B cell (primary cell): ENCODE results near the gene DCTN3. TPM values are rescaled to one million over a fixed set of nuclear protein-coding genes. Genes with fewer than 3 reads are reported as not detected.
A peak's percentile ranks its signal among the peaks of the same experiment; 100 is the strongest.

Source experiments
- ATAC-seq: fragments of 200-7000 bp; cut with Tn5 transposase; one replicate; pipeline ENCODE4 v1.10.0; 2021; ENCODE audit warnings: low read depth, mild to moderate bottlenecking, moderate number of reproducible peaks, moderate library complexity
- CTCF ChIA-PET: fragments of 350-600 bp; sonication (Branson Sonifier 250); formaldehyde crosslinking; loops from one replicate; lab custom pipeline; 2021; ENCODE audit warnings: antibody characterized with exemption, inconsistent platforms; lab: Charles Lee
- POLR2A ChIA-PET: fragments of 350-600 bp; sonication (Branson Sonifier 250); formaldehyde crosslinking; loops from one replicate; lab custom pipeline; 2021; ENCODE audit warnings: antibody characterized with exemption; lab: Charles Lee
- DNase-seq: peaks from one replicate; pipeline ENCODE4 v3.0.0; 2013
- H2AFZ ChIP-seq: 2 replicates; pipeline ENCODE4 v1.6.1; 2012; ENCODE audit warnings: mild to moderate bottlenecking, low read depth, low read length; ENCODE audit not compliant: insufficient read depth, poor library complexity, severe bottlenecking
- H3K27ac ChIP-seq, 2 donors: 1 replicate in 1 of 2; 2 replicates in 1 of 2; pipeline ENCODE4 v1.5.1; 2012 to 2013; ENCODE audit warnings: low read length in 2 of 2, mild to moderate bottlenecking in 2 of 2, moderate library complexity in 1 of 2
- H3K27me3 ChIP-seq, 4 experiments: fragments of 200-600 bp in 1 of 4; sonication (generic) in 1 of 4; replicated peaks in 1 of 4; 1 replicate in 2 of 4; 2 replicates in 2 of 4; pipeline versions ENCODE4 v1.6.1 to v1.7.0; 2013 to 2016; ENCODE audit warnings: low read length in 3 of 4, mild to moderate bottlenecking in 2 of 4, mixed read lengths in 1 of 4, moderate library complexity in 1 of 4; ENCODE audit not compliant: insufficient read depth in 4 of 4, control insufficient read depth in 3 of 4; ENCODE audit errors: control extremely low read depth in 1 of 4
- H3K36me3 ChIP-seq, 2 experiments: replicated peaks in 1 of 2; 1 replicate in 1 of 2; 2 replicates in 1 of 2; pipeline versions ENCODE4 v1.6.1 to v1.7.1; 2013; ENCODE audit warnings: low read length in 1 of 2; ENCODE audit not compliant: insufficient read depth in 2 of 2, control insufficient read depth in 1 of 2; ENCODE audit errors: control extremely low read depth in 1 of 2, extremely low read depth in 1 of 2
- H3K4me1 ChIP-seq, 2 donors: fragments of 200-600 bp in 1 of 2; sonication (generic) in 1 of 2; 1 replicate in 1 of 2; 2 replicates in 1 of 2; pipeline versions ENCODE4 v1.5.1 to v1.6.1; 2013 to 2017; ENCODE audit warnings: low read length in 2 of 2; ENCODE audit not compliant: control insufficient read depth in 2 of 2, insufficient read depth in 2 of 2
- H3K4me2 ChIP-seq: replicated peaks from 2 replicates; pipeline ENCODE3; 2012; ENCODE audit warnings: mild to moderate bottlenecking, low read depth, low read length; ENCODE audit not compliant: poor library complexity, severe bottlenecking
- H3K4me3 ChIP-seq, 5 experiments: fragments of 200-600 bp in 1 of 5; sonication (generic) in 1 of 5; 1 replicate in 3 of 5; 2 replicates in 2 of 5; pipeline versions ENCODE4 v1.5.1 to v1.7.0; 2011 to 2016; ENCODE audit warnings: low read length in 4 of 5, mild to moderate bottlenecking in 4 of 5, low read depth in 2 of 5, control low read depth in 1 of 5, moderate library complexity in 1 of 5; ENCODE audit not compliant: insufficient read depth in 1 of 5; ENCODE audit errors: control extremely low read depth in 1 of 5, extremely low read depth in 1 of 5
- H3K79me2 ChIP-seq: fragments of 200-600 bp; sonication (generic); one replicate; pipeline ENCODE4 v1.6.0; 2016; ENCODE audit warnings: low read length; ENCODE audit not compliant: control insufficient read depth, insufficient read depth
- H3K9ac ChIP-seq: fragments of 200-600 bp; sonication (generic); 2 replicates; pipeline ENCODE4 v1.6.1; 2017; ENCODE audit warnings: mild to moderate bottlenecking, low read length, moderate library complexity
- H3K9me3 ChIP-seq, 3 donors: one replicate each; pipeline versions ENCODE4 v1.6.1 to v1.7.1; 2013; ENCODE audit warnings: low read length in 2 of 3; ENCODE audit not compliant: control insufficient read depth in 2 of 3, insufficient read depth in 1 of 3; ENCODE audit errors: control extremely low read depth in 1 of 3
- H4K20me1 ChIP-seq: 2 replicates; pipeline ENCODE4 v1.6.0; 2012; ENCODE audit warnings: mild to moderate bottlenecking, low read length; ENCODE audit not compliant: insufficient read depth, control insufficient read depth, poor library complexity, severe bottlenecking
- H3K27ac Mint-ChIP-seq: one replicate; pipeline ENCODE4 v1.8.0; 2021; ENCODE audit warnings: mixed read lengths
- H3K27me3 Mint-ChIP-seq: one replicate; pipeline ENCODE4 v1.8.0; 2021; ENCODE audit warnings: mixed read lengths
- H3K4me1 Mint-ChIP-seq: one replicate; pipeline ENCODE4 v1.8.0; 2021; ENCODE audit warnings: mixed read lengths
- H3K4me3 Mint-ChIP-seq: one replicate; pipeline ENCODE4 v1.8.0; 2021; ENCODE audit warnings: mixed read lengths
- H3K9me3 Mint-ChIP-seq: one replicate; pipeline ENCODE4 v1.8.0; 2022; ENCODE audit warnings: mixed read lengths; ENCODE audit not compliant: insufficient read depth
- CTCF ChIP-seq: fragments of 200-600 bp; IDR thresholded peaks from one replicate; pipeline ENCODE4 v1.8.0; 2022; ENCODE audit warnings: antibody characterized with exemption, mild to moderate bottlenecking
- EZH2 ChIP-seq: IDR thresholded peaks from 2 replicates; pipeline ENCODE4 v1.6.1; 2012; ENCODE audit warnings: borderline replicate concordance, low read depth, mild to moderate bottlenecking, moderate library complexity, low read length; ENCODE audit not compliant: insufficient read depth, poor library complexity, severe bottlenecking
- WGBS: methylation state at CpG from one replicate; pipeline ENCODE4 v1.1.5; 2013; ENCODE audit warnings: missing lambda C conversion rate; ENCODE audit not compliant: insufficient coverage; 5-methylcytosine and 5-hydroxymethylcytosine counted together
- intact Hi-C: fragments of 100-400 bp; cut with micrococcal nuclease; formaldehyde crosslinking; loops from one replicate; pipeline ENCODE4 v1.10.0; 2022
- polyA plus RNA-seq: library from polyadenylated mRNA; depleted of rRNA; stranded (reverse); fragments of >200 nt; gene quantifications from 2 replicates; pipeline ENCODE4 v1.2.3, GENCODE V29; 2012
- total RNA-seq, 2 donors: library from RNA; stranded (reverse); fragments of 120-200 nt in 1 of 2; gene quantifications; 1 replicate in 1 of 2; 2 replicates in 1 of 2; pipeline versions ENCODE4 v1.2.3 to v1.2.4, GENCODE V29; 2013 to 2022

DCTN3 gene
- total and polyA plus RNA-seq, 2 donors (not counting 1 experiment from before 2014, with no cell fraction given), result 48.2 to 75.0 TPM

- no peak overlapping the region for H3K27ac ChIP-seq
- ChIA-PET CTCF (no interaction called here), POLR2A (no interaction called here)
- Mint-ChIP-seq H3K9me3 (no peaks in the 10 kb centered on the region), H3K4me3 (peak overlapping the region; percentile 49), H3K4me1 (peaks cover 12% of the 10 kb centered on the region), H3K27me3 (peaks cover 71% of the 10 kb centered on the region), H3K27ac (no peak overlapping the region)
- H3K4me3 ChIP-seq, result no peak overlapping the region
- peaks cover 0 to 12% (median 0%) of the 10 kb centered on the region in 3 donors for H3K9me3 ChIP-seq
- H3K27me3 ChIP-seq, result peaks cover 0 to 70% (median 28%) of the 10 kb centered on the region in 4 experiments
- H3K79me2 ChIP-seq, result no peaks in the 10 kb centered on the region
- 79% methylated on average over 12 of the region's 14 CpGs for WGBS
- no peak overlapping the region for H2AFZ ChIP-seq
- no peaks in the 10 kb centered on the region for H4K20me1 ChIP-seq
- H3K4me1 ChIP-seq, result peaks cover 7 to 15% of the 10 kb centered on the region in 2 donors
- intact Hi-C loops, result no loop called here
- TF ChIP-seq CTCF (no peak), EZH2 (no peak)
- no peak for DNase-seq
- no peaks in the 10 kb centered on the region for H3K36me3 ChIP-seq
- H3K9ac ChIP-seq, result no peak overlapping the region
- no peak overlapping the region for H3K4me2 ChIP-seq
- no peak for ATAC-seq
These were observed 43.5 kb downstream of the DCTN3 start for GRCh38 chr9:34576597-34577399.

- no peak overlapping the region for H3K27ac ChIP-seq
- Mint-ChIP-seq H3K9me3 (no peaks in the 10 kb centered on the region), H3K4me1 (peaks cover 12% of the 10 kb centered on the region), H3K27me3 (peaks cover 64% of the 10 kb centered on the region), H3K27ac (no peak overlapping the region), H3K4me3 (no peak overlapping the region)
- intact Hi-C loops, result no loop called here
- ATAC-seq, result no peak
- no peak for DNase-seq
- H3K4me1 ChIP-seq, result peaks cover 7 to 15% of the 10 kb centered on the region in 2 donors
- no peak overlapping the region for H3K9ac ChIP-seq
- WGBS, result 73% methylated on average over 15 of the region's 21 CpGs
- no peaks in the 10 kb centered on the region for H4K20me1 ChIP-seq
- peaks cover 0 to 12% (median 0%) of the 10 kb centered on the region in 3 donors for H3K9me3 ChIP-seq
- no peak overlapping the region for H3K4me3 ChIP-seq
- H3K4me2 ChIP-seq, result no peak overlapping the region
- no peak overlapping the region for H2AFZ ChIP-seq
- H3K79me2 ChIP-seq, result no peaks in the 10 kb centered on the region
- CTCF ChIA-PET, result no interaction called here
- peaks cover 0 to 64% (median 28%) of the 10 kb centered on the region in 4 experiments for H3K27me3 ChIP-seq
- POLR2A ChIA-PET, result no interaction called here
- TF ChIP-seq EZH2 (no peak), CTCF (no peak)
- H3K36me3 ChIP-seq, result no peaks in the 10 kb centered on the region
These were observed 44.3 kb downstream of the DCTN3 start for GRCh38 chr9:34575862-34576596.
